HEK293T (cell line): ENCODE measurements around the gene SPOCK3.
A peak's percentile ranks its signal among the peaks of the same experiment; 100 is the strongest.

ENCODE experiments used
- CTCF ChIA-PET: fragments of 350-600 bp; formaldehyde crosslinking; extraction: SDS; loops from one replicate; lab custom pipeline; 2021; ENCODE audit warnings: antibody characterized with exemption, inconsistent platforms; lab: Yijun Ruan, JAX
- POLR2A ChIA-PET: fragments of 350-600 bp; formaldehyde crosslinking; extraction: SDS; loops from one replicate; lab custom pipeline; 2020; ENCODE audit warnings: antibody characterized with exemption, inconsistent platforms; lab: Yijun Ruan, JAX
- DNase-seq: peaks from one replicate; pipeline ENCODE4 v3.0.0; 2012; ENCODE audit warnings: mixed read lengths; ENCODE audit errors: extremely low spot score
- ARNT ChIP-seq: fragments of 450-650 bp; IDR thresholded peaks from 2 replicates; pipeline ENCODE4 v1.6.1; 2017; ENCODE audit warnings: mild to moderate bottlenecking
- BHLHE40 ChIP-seq: fragments of 450-650 bp; IDR thresholded peaks from 2 replicates; pipeline ENCODE4 v1.6.1; 2016; ENCODE audit warnings: mild to moderate bottlenecking, moderate library complexity, borderline replicate concordance
- CTBP1 ChIP-seq: fragments of 450-650 bp; IDR thresholded peaks from 2 replicates; pipeline ENCODE4 v1.6.1; 2016; ENCODE audit warnings: borderline replicate concordance
- ELF4 ChIP-seq: fragments of 450-650 bp; IDR thresholded peaks from 2 replicates; pipeline ENCODE4 v1.6.1; 2017; ENCODE audit warnings: antibody characterized with exemption
- FOXA1 ChIP-seq: fragments of 450-650 bp; IDR thresholded peaks from 2 replicates; pipeline ENCODE4 v1.6.1; 2016; ENCODE audit warnings: mild to moderate bottlenecking
- FOXK2 ChIP-seq: fragments of 450-650 bp; IDR thresholded peaks from 2 replicates; pipeline ENCODE4 v1.6.1; 2016; ENCODE audit warnings: mild to moderate bottlenecking
- FOXM1 ChIP-seq: fragments of 450-650 bp; IDR thresholded peaks from 2 replicates; pipeline ENCODE4 v1.6.1; 2017; ENCODE audit warnings: mild to moderate bottlenecking, borderline replicate concordance
- HDGF ChIP-seq: fragments of 450-650 bp; IDR thresholded peaks from 2 replicates; pipeline ENCODE4 v1.6.1; 2017; ENCODE audit warnings: antibody characterized with exemption, borderline replicate concordance
- L3MBTL2 ChIP-seq: fragments of 450-650 bp; conservative IDR thresholded peaks from 2 replicates; pipeline ENCODE4 v1.6.1; 2016; ENCODE audit warnings: mild to moderate bottlenecking
- LEF1 ChIP-seq: fragments of 450-650 bp; IDR thresholded peaks from 2 replicates; pipeline ENCODE4 v1.6.1; 2017; ENCODE audit warnings: mild to moderate bottlenecking, borderline replicate concordance
- NFRKB ChIP-seq: fragments of 450-650 bp; IDR thresholded peaks from 2 replicates; pipeline ENCODE4 v1.6.1; 2016; ENCODE audit warnings: mild to moderate bottlenecking, moderate library complexity
- PKNOX1 ChIP-seq: fragments of 450-650 bp; IDR thresholded peaks from 2 replicates; pipeline ENCODE4 v1.6.1; 2016
- SP1 ChIP-seq: fragments of 450-650 bp; IDR thresholded peaks from 2 replicates; pipeline ENCODE4 v1.6.1; 2017
- SUZ12 ChIP-seq: fragments of 450-650 bp; IDR thresholded peaks from 2 replicates; pipeline ENCODE4 v1.6.1; 2016; ENCODE audit warnings: mild to moderate bottlenecking
- TARDBP ChIP-seq: fragments of 450-650 bp; IDR thresholded peaks from 2 replicates; pipeline ENCODE4 v1.6.1; 2016
- ZNF384 ChIP-seq: fragments of 450-650 bp; IDR thresholded peaks from 2 replicates; pipeline ENCODE4 v1.6.1; 2016

Gene SPOCK3

GRCh38 chr4:166842795-166843261 lies 391.5 kb downstream of the SPOCK3 start:
- DNase-seq, result no peak
- ChIA-PET CTCF (interaction anchor here (0.6 kb wide), 1 partner anchor 80 kb away, joined by 6 read pairs; no protein-coding TSS in a partner anchor), POLR2A (no interaction called here)
- TF ChIP-seq PKNOX1 (no peak), L3MBTL2 (no peak), SUZ12 (no peak), ELF4 (no peak), SP1 (no peak), ZNF384 (no peak), LEF1 (no peak), CTBP1 (no peak), FOXA1 (no peak), HDGF (no peak)

GRCh38 chr4:166839615-166840251 lies 394.6 kb downstream of the SPOCK3 start:
- DNase-seq, result no peak
- peak; percentile 19; the same call in 1 of the 2 replicates for TF ChIP-seq PKNOX1
- TF ChIP-seq BHLHE40, result no peak
- TF ChIP-seq ARNT, result no peak
- ChIA-PET CTCF (interaction anchor here (0.6 kb wide), 1 partner anchor 1276 kb away, joined by 3 read pairs; no protein-coding TSS in a partner anchor), POLR2A (no interaction called here)

- TF ChIP-seq FOXK2 (no peak), ZNF384 (no peak), ARNT (no peak), PKNOX1 (no peak), LEF1 (no peak), L3MBTL2 (no peak), ELF4 (no peak), NFRKB (no peak), FOXM1 (no peak), HDGF (no peak), BHLHE40 (no peak), SUZ12 (no peak)
- POLR2A ChIA-PET, result no interaction called here
- no peak for DNase-seq
- CTCF ChIA-PET, result no interaction called here
Measured at GRCh38 chr4:166838975-166839614, 395.2 kb downstream of the SPOCK3 start.

GRCh38 chr4:166836865-166837264 lies 397.4 kb downstream of the SPOCK3 start:
- DNase-seq, result no peak
- ChIA-PET CTCF (no interaction called here), POLR2A (no interaction called here)
- TF ChIP-seq SUZ12 (no peak), ZNF384 (no peak), PKNOX1 (no peak), FOXM1 (no peak), NFRKB (no peak), BHLHE40 (no peak), FOXK2 (no peak), ARNT (no peak), HDGF (no peak), SP1 (no peak), TARDBP (no peak), FOXA1 (no peak)

- ChIA-PET POLR2A (no interaction called here), CTCF (no interaction called here)
- DNase-seq, result no peak
- TF ChIP-seq L3MBTL2, result no peak
- TF ChIP-seq SUZ12, result no peak
- TF ChIP-seq ARNT, result no peak
- no peak for TF ChIP-seq SP1
- TF ChIP-seq ELF4, result no peak
- TF ChIP-seq FOXK2, result no peak
- no peak for TF ChIP-seq CTBP1
- TF ChIP-seq ZNF384, result no peak
- no peak for TF ChIP-seq NFRKB
- TF ChIP-seq TARDBP, result no peak
- no peak for TF ChIP-seq HDGF
- TF ChIP-seq FOXM1, result no peak
- no peak for TF ChIP-seq BHLHE40
- TF ChIP-seq LEF1, result no peak
- TF ChIP-seq PKNOX1, result no peak
Measured at GRCh38 chr4:166827629-166828028, 406.7 kb downstream of the SPOCK3 start.
